ENCODE results near the gene DGKI.

Gene DGKI

DNA sequence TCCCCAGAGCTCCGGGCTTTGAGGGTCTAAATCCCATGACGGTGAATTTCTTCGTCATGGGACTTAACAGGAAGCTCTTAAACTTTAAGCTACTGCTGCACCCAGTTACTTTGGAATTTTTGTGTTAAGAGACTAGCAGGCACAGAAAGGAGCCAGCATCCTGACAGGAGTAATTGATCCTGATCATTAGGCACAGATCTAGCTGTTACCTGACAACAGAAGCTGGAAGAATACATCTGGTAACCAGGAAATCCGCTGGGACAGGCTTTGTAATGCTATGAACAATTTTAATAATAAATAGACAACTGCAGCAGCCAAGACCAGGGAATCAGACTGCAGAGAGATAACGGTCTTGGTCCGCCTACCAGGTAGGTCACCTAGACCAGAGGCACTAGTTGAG is 210.9 kb downstream of the DGKI start:
- no peak for DNase-seq

DNA sequence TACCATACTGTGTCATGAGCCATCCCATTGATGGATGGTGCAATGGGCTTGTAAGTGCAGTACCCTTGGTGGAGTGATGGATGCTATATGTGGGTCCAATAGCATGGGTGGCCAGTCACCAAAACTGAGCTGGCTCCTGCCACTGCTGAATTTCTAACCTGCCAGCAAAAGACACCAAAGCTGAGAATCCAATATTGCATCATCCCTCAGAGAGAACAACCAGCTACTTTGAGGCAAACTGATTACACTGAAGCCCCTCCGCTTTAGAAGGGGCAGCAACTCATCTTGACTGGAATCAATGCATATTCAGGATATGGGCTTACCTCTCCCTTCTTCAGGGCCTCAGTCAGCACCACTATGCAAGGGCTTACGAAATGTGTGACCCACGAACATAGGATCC is 211.6 kb downstream of the DGKI start:
- DNase-seq: no peak

DNA sequence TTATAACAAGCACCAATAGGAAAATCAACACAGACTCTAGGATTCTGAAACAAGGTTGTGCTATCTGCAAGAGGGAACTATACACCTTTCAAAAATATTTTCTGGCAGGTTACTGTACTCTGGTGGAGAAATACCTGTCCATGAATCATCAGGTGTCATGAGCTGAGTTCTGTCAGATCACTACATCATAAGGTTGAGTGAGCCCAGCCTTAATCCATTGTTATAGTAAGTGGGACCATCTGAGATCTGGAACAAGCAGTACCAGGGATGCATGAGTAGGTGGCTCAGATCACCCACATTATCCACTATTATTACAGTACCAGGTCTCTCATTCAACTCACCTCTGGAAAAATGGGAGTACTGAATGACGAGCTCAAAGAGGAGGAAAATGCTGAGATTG is 212.4 kb downstream of the DGKI start:
- DNase-seq: no peak

DNA sequence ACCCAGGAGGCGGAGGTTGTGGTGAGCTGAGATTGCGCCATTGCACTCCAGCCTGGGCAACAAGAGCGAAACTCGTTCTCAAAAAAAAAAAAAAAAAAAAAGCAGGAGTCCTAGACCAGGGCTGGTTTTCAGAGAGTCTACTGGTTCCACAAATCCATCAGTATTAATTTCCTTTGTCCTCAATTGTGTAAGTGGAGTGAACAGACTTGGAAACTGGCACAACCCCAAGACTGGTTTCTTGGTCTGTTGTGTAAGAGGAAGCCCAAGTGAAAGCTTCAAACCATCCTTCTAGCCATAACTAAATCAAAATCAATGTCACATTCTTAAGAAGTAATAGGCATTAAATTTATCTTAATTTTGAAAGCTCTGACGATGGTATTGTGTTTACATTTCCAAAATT is 213.6 kb downstream of the DGKI start:
- DNase-seq: no peak

DNA sequence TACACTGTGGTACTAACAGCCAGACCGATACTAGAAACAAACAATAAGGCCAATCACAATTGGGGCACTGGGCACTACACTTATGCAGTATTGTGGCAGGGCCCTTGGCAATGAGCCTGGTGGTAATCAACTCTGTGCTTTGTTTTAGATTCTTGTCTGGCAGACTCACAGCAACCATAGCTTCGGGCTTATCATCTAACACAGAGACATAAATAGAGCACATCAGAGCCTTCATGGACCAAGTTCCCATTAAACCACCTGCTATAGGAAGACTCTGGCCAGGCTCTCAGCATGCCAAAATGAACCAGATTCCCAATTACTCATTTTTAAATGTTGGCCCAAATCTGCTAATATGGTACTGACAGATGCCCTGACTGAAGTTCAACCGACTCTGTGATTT is 218.6 kb downstream of the DGKI start:
- no peak for DNase-seq

DNA sequence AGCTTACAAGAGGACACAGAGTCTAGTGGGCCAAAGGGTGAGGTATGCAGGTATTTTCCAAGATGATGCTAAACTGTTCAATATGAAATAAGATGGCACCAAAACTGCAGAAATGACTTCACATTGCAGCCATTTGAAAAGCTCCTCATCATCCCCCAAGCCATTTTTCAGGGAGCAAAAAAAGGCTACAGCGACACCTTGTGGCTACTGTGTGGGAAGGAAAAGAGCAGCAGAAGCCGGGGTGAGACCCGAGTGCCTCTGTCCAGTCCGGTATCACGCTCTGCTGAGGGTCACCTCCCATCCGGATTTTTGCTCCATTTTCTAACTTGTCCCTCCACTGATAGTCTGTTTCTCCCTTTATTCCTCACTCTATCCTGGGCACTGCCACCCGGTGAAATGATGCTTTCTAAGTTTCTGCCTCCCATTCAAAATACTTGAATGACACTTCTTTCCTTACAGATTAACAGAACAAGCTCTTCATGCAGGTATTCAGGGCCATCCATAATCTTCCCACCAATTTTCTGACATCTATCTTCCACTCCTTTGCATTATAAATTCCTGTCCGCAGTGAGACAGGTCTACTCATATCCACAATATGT is 220.2 kb downstream of the DGKI start:
- DNase-seq: no peak

DNA sequence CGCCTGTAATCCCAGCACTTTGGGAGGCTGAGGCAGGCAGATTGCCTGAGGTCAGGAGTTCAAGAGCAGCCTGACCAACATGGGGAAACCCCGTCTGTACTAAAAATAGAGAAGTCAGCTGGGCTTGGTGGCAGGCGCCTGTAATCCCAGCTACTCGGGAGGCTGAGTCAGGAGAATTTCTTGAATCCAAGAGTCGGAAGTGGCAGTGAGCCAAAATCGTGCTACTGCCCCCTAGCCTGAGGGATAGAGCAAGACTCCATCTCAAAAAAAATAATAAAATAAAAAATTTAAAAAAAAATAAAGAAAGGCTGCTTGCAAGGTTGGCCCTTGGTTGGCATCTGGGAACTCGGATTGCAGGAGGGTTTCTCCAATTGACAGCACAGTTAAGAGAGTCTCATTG is 221.6 kb downstream of the DGKI start:
- DNase-seq: no peak

DNA sequence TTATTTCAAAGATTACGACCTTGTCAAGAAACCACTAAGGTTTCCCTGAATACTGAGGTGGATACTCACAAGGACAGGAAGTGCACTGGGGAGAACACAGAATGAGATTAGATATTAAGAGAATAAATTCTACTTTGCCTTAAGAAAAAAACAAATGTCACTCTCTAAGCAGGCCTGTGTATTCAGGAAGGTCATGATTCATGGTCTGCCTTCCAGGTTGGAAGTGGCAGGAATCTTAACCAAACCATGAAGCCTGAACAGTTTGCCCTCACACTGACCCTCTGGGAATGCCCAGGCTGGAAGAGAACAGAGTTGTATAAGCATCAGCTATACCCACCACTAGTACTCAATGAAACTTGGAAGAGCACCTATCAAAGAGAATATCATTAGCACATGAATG is 227.6 kb downstream of the DGKI start:
- no peak for DNase-seq

DNA sequence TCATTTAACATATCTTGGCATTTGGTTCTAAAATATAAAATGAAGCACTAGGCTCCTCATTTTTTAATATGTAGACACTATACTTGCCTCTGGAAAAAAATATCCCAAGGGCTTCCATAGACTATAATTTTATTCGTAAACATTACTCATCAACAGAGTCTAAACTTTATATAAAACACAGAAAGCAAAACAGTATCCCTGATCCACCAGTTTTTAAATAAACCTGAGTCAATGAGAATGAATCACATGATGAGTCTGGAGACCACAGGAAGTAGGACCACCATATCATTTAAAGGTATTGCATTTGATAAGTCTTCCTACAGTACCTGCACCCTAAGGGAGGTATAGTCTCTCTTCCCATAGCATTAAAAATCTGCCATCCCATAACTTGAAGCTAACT is 228.0 kb downstream of the DGKI start:
- DNase-seq: no peak

DNA sequence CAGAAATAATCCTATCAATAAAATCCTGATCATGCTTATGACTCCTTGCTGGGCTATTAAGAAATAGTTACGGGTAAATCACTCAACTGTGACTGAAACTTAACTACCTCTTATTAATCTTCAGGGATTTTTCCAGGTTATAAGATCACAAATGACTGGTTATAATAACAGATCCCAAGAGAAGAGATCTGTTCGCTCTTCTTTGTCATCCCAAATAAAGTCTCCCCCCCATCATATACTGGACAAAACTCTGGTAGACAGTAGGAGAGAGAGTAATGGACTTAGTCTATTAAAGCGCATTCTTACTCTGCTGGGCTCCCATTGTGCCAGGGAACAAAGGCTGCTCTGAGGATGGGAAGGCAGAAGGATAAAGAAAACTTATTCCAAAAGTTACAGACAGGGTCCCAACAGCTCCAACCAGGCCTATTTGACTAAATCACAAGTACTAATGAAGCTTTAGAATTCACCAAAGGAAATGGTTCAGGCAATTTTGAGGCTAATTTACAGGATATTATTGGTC is 233.7 kb downstream of the DGKI start:
- DNase-seq: no peak

DNA sequence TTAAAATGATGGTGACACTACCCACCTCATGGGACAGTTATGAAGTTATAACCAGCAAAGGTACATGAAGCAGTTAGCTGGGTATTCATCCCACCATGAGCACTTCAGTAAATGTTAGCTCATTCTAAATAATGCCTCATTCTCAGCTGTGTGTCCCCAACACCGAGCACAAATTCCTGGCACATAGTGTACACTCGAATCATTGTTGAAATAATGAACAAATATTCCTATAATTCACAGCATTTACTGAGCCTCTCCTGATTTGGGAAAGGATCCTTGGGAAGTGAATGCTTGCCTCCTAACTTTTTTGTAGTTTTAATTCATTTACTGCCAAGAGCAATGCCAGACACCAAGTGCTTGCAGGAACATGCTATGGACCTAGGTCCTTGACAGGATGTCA is 235.2 kb downstream of the DGKI start:
- no peak for DNase-seq

DNA sequence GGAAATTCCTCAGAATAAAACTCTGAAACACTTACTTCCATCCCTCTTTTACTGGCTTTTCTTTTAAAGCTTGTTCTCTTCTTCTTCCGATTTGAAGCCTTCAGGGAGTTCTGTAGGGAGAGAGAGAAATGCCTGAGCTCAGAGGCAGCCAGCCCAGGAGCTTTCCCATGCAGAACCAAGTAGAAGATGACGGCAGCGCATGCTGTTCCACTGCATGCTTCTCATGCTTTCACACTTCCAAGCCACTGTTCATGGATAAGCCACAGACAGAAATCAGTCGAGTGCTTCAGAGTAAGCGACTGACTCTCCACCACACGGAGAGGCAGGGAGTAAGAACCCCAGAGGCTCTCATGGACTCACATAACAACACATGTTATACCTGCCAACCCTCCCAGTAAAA is 237.3 kb downstream of the DGKI start:
- no peak for DNase-seq

DNA sequence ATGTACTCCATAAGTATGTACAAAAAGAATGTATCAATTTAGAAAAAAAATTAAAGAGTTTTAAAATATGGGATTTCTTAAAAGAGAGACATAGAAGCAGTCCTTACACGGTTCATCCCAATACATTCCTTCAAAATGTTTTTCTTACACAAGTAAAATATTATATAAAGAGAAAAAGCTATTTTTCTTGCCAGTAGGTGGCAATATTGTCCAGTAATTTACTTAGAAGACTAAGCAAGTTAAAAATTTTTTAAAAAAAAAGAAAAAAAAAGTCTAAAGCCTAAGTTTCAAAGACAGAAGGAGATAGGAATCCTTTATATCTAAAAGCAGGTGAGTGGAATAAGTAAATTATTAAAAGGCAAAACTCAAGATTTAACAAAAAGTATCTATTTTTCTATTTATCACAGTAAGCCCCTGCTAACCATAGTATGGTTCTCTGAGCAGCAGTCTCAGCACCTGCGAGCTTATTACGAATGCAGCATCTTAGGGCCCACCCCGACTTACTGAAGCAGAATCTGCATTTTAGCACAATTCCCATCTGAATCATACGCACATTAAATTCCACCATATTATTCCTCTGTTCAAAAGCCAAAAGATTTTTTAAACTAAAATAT is 240.6 kb downstream of the DGKI start:
- no peak for DNase-seq

DNA sequence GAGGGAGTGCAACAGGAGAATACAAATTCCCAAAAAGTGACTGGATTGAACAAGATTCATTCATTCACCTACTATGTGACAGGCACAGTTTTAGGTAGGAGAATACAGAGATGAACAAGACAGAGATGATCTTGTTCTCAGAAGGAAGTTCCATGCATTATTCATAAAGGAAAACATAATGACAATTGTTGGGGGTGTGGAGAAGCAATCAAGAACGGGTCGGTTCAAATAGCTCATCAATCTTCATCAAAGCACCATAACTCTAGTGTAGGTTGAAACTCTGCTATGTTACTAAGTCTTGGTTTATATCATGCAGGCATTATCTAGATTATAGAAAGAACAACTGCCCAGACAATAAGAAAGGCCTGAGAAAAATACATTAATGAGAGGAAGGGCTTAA is 243.7 kb downstream of the DGKI start:
- no peak for DNase-seq

DNA sequence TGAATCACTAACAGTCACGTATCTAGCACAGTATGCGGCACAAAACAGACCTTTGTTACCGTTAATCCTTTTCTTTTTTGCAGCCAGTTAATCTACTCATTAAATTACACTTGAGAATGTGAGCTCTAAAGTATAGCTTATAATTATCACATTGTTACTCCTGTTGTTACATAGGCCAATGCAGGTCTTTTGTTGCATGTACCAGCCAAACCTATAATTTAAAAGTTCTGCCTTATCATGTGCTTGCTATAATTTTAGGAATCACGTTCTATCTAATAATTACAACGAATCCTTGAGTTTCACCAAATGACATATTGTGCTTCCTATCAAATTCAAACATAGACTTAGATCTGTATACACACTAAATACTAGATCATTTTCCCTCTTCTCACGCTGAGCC is 245.1 kb downstream of the DGKI start:
- DNase-seq: no peak

DNA sequence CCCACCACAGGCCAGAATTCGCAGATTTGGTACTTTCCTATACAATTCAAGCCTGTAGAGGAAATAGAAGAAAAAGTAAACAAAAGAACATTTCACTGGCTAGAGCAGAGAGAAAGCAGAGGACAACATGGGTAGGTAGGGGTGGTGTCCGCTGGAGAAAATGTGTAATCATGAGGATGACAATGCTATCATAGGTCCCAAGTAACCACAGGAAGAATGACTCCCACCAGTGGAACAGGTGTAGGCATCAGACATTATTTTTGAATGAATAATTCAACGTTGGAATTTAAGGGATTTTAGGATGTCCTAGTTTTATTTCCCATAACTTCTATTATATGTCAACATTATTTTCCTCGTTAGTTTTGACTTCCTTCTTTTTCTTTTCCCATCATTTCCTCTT is 248.9 kb downstream of the DGKI start:
- no peak for DNase-seq

DNA sequence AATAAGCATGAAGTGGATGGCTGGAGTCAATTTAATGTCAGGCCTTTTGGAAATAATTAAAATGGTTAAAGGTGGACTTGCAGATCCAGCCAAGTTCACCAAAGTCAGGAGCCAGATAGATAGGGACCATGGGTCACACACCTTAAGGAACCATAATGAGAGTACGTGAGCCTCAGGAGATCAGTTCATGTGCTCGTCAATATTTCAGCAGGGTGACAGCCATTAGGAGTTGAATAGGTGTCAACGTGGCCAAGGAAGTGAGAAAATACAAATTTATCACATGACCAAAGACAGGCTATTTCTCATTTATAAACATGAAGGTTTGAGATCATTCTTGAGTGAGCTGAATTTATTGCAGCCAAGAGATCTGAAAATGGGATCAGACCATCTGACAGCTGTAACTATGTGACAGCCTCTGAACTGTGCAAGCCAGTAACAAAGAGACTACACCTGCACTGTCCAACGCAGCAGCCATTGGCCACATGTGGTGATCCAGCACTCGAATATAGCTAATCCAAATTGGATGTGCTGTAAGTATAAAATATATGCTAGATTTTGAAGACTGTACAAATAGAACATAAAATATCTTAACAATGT is 253.6 kb downstream of the DGKI start:
- no peak for DNase-seq

DNA sequence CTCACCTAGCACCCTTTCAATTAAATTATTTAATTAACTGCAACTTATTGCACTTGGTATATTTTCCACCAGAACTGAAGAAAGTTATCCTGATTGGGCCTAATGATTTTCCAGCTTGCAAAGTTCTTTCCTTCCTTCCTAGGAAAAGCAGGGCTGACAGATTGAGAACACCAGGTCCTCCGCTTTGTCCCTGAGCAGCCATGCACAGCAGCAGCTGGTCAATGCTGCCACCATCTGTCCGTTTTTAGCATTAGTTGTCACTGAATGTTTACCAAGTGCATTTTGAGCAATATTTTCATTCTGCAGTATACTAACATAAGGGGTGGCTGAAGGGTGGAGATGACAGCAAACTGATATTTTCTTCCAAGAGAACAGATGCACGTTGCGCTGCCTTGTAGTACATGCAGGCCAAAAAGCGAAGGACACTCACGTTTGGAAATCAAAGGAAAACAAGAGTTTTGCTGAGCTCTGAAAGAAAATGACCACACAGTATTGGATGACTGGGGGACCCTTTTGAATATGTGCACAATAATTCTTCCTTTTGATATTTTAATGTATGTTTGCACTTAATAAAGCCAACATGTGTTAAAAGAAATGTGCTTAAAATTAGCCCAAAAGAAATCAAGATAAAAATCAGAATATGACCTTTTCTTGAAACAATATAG is 254.4 kb downstream of the DGKI start:
- peak; percentile 47 for DNase-seq

DNA sequence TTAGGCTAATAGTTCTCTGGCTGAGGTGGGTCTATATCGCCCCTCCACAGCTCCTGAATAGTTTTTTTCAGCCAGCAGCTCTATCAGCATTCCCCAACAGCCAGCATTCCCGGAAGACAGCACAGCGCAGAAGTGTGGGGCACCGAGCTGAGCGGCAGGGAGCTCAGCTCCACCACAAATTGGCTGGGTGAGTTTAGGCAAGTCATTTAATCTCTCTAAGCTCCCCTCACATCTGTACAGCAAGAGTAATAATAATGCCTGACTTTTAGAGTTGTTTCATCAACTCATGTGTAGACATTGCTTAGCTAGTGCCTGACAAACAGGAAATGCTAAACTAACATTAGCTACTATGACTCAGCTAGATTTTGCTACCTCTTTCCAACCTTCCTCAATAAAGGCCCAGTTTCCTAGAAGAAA is 255.3 kb downstream of the DGKI start:
- no peak for DNase-seq

DNA sequence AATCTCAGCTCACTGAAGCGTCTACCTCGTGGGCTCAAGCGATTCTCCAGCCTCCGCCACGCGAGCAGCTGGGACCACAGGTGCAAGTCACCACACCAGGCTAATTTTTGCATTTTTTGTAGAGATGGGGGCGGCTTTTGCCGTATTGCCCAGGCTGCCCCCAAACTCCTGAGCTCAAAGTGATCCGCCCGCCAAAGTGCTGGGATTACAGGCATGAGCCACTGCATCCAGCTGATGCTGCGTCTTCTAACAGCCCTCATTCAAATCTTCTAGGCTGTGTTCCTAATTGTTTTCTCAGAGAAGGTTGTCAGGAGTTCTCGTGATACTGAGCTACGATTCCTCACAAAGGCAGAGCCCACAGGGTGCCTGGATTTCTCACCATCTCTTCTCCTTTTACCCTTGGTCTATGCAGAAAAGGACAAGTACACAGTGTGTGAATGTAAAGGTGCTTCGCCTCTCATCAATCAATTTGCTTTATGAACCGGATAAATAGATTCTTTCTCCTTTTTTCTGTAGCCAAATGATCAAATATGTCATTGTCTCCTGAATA is 255.9 kb downstream of the DGKI start:
- DNase-seq: no peak

DNA sequence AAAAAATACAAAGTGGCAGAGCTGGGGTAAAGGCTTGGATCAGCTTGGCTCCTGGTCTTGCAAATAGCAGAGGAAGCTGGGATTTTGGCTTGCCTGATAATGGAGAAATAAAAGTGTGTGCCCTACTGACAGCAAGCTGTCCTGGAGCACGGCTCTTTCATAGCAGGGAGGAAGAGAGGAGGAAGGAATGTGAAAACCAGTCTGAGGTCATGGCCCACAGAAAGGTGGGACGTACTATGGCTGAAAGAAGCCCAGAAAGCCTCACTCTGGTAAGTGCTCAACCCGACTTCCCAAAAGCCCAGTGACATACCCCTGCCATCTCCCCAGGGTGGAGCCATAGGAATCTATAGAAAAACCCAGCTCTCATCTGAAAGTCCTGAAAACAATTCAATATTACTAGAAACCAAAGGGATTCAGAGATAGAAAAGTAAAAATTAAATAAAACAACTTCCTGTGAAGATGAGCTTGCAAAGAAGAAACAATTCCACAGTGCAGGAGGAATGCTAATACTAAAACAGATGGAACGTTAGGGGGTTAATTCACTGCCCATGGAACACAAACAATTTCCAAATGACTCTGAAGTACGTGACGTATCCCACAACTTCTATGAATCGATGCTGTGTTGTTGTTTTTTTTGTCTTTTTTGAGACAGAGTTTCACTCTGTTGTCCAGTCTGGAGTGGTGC is 256.6 kb downstream of the DGKI start:
- no peak for DNase-seq

DNA sequence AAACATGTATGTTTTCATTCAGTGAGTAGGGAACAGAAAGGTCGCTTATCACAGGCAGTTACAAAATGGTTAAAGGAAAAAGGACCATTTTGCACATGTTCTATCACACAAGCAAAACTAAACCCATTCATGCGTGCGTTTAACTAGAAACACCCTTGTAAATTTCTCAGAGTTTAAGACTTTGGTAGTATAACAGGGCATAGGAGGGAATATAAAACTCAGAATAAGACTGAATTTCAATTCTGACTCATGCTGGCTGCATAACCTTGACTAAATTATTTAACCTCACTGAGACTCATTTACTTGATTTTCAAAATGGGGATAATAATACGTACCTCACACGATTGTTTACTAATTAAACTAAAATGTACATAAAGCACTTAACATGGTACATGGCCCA is 259.4 kb downstream of the DGKI start:
- DNase-seq: no peak

DNA sequence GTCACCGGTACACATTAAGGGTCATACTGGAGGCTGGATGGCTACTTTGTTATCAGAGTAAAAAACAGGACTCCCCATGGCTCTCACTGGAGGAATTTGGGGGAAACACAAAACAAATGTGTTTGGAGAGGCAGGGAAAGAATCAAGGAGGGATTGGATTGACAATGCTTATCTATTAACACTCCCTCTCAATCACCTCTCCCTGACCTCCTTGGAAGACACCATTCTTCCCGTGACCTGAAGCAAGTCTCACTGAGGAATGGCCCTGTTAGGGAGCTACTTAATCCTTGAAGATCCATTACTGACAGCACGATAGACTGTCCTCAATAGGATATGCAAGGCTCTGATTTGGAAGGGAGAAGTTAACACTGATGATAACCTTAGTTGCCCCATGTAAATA is 261.2 kb downstream of the DGKI start:
- DNase-seq: no peak

Measured in SHP77 treated with DMSO at 0.1 percent for 48 hours (cell line).